GM12878 (cell line): ENCODE data around the gene INO80. TPM values are rescaled to one million over a fixed set of nuclear protein-coding genes. Genes with fewer than 3 reads are reported as not detected.

ENCODE experiments used
- CUX1 ChIP-seq: IDR thresholded peaks from 2 replicates; pipeline ENCODE4 v1.6.1; 2012; ENCODE audit warnings: improper control_type of control experiment, low read depth, low read length; ENCODE audit not compliant: insufficient replicate concordance
- E4F1 ChIP-seq: fragments of 450-650 bp; IDR thresholded peaks from 2 replicates; pipeline ENCODE4 v1.6.1; 2018; ENCODE audit warnings: borderline replicate concordance, mild to moderate bottlenecking; ENCODE audit not compliant: partially characterized antibody
- GABPA ChIP-seq: IDR thresholded peaks from 2 replicates; pipeline ENCODE4 v1.6.1; 2014; ENCODE audit warnings: antibody characterized with exemption, low read depth, mild to moderate bottlenecking, inconsistent platforms
- NR2C1 ChIP-seq: fragments of 450-650 bp; IDR thresholded peaks from 2 replicates; pipeline ENCODE4 v1.6.1; 2017; ENCODE audit warnings: antibody characterized with exemption, mild to moderate bottlenecking, moderate library complexity
- NR2F1 ChIP-seq: fragments of 450-650 bp; conservative IDR thresholded peaks from 2 replicates; pipeline ENCODE4 v1.6.1; 2017; ENCODE audit warnings: mild to moderate bottlenecking
- SP1 ChIP-seq: IDR thresholded peaks from one replicate; pipeline ENCODE4 v1.6.1; 2011; ENCODE audit warnings: low read depth, low read length
- ZBED1 ChIP-seq: IDR thresholded peaks from 2 replicates; pipeline ENCODE4 v1.6.1; 2016; ENCODE audit warnings: borderline replicate concordance
- polyA plus RNA-seq, 11 experiments: library from polyadenylated mRNA; depleted of rRNA in 4 of 11; unstranded in 6 of 11; stranded (reverse) in 5 of 11; fragments of >200 nt; fragmentation: Nextera tagmentation in 4 of 11; fragmentation: Illumina TruSeq in 1 of 11; extraction: Ambion mirVana in 4 of 11; extraction: Trizol in 1 of 11; gene quantifications; 1 replicate in 1 of 11; 2 replicates in 10 of 11; pipeline versions ENCODE4 v1.2.1 to v1.2.3, GENCODE V29; 2011 to 2016; ENCODE audit warnings: inconsistent platforms in 2 of 11, missing spikeins in 2 of 11, low read depth in 1 of 11
- total RNA-seq, 4 experiments: library from RNA; depleted of rRNA in 3 of 4; stranded (reverse); fragments of >200 nt in 3 of 4; fragmentation: Illumina TruSeq in 1 of 4; extraction: Trizol in 1 of 4; gene quantifications; 2 replicates each; pipeline versions ENCODE4 v1.2.1 to v1.2.3, GENCODE V29; 2013 to 2021
- TF ChIP-seq, protein P1 (sequence below): fragments of 450-650 bp; IDR thresholded peaks from 2 replicates; pipeline ENCODE4 v1.6.1; 2016; ENCODE audit warnings: mild to moderate bottlenecking

The INO80 gene
- total and polyA plus RNA-seq, 10 of the 15 experiments (the other 5 are each of a cell fraction or from before 2014, with no cell fraction given), result 4.5 to 25.0 (median 14.2) TPM

GRCh38 chr15:41125063-41125669, 9.1 kb upstream of the INO80 start (continued):
- no peak for TF ChIP-seq E4F1
- no peak for TF ChIP-seq SP1
- no peak for TF ChIP-seq CUX1
- TF ChIP-seq, protein P1, sequence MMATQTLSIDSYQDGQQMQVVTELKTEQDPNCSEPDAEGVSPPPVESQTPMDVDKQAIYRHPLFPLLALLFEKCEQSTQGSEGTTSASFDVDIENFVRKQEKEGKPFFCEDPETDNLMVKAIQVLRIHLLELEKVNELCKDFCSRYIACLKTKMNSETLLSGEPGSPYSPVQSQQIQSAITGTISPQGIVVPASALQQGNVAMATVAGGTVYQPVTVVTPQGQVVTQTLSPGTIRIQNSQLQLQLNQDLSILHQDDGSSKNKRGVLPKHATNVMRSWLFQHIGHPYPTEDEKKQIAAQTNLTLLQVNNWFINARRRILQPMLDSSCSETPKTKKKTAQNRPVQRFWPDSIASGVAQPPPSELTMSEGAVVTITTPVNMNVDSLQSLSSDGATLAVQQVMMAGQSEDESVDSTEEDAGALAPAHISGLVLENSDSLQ, result no peak
- TF ChIP-seq NR2F1, result no peak
- no peak for TF ChIP-seq NR2C1
- no peak for TF ChIP-seq GABPA
- no peak for TF ChIP-seq ZBED1
